Adrenal gland (tissue), 5 donors: Measurements from ENCODE around the gene PIGA.

ENCODE experiments used
- CTCF ChIP-seq, 6 experiments: fragments of 450-650 bp in 4 of 6; fragments of 200-600 bp in 2 of 6; sonication (generic) in 1 of 6; IDR thresholded peaks; 1 replicate in 5 of 6; 2 replicates in 1 of 6; pipeline versions ENCODE4 v1.5.1 to v1.8.0; 2016 to 2021; ENCODE audit warnings: antibody characterized with exemption in 6 of 6, mild to moderate bottlenecking in 2 of 6, moderate library complexity in 1 of 6
- POLR2A ChIP-seq, 2 donors: fragments of 450-650 bp; IDR thresholded peaks; one replicate each; pipeline ENCODE4 v1.6.1; 2017; ENCODE audit warnings: antibody characterized with exemption in 2 of 2, mild to moderate bottlenecking in 2 of 2, moderate library complexity in 1 of 2
- donor health status: DM: no; HTN: no; CAD: no.

DNA sequence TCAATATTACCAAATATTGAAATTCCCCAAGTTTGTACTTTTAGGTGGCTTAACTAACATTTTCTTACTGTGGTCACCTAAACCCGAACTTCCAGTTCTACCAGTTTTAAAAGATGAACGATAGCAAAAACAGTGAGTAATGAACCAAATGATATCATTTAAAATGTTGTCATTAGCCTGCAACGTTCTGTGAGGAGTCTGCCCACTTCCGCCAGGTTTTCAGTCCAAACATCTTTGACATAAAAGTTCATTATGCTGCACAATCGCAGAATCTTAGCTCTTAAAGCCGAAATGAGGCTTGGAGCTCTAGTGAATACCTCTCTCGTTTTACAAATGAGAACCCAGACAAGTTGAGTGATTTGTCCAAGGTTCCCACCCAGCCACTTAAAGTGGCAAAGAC lies 762 bp downstream of the PIGA start:
- TF ChIP-seq CTCF (IDR thresholded peaks at IDR 0.05): no peak
- no peak for TF ChIP-seq POLR2A (IDR thresholded peaks at IDR 0.05)
